GM19238 (cell line): ENCODE measurements around the gene SF3B5.
"Not testable (repeated sequence)": the region's sequence is repeated elsewhere in the genome, so short reads cannot be mapped to it uniquely, and the experiment has no call there.

Experiments used
- DNase-seq: peaks from one replicate; pipeline ENCODE4 v3.0.0; 2011; ENCODE audit warnings: low spot score; ENCODE audit not compliant: insufficient read length

The SF3B5 gene

DNA sequence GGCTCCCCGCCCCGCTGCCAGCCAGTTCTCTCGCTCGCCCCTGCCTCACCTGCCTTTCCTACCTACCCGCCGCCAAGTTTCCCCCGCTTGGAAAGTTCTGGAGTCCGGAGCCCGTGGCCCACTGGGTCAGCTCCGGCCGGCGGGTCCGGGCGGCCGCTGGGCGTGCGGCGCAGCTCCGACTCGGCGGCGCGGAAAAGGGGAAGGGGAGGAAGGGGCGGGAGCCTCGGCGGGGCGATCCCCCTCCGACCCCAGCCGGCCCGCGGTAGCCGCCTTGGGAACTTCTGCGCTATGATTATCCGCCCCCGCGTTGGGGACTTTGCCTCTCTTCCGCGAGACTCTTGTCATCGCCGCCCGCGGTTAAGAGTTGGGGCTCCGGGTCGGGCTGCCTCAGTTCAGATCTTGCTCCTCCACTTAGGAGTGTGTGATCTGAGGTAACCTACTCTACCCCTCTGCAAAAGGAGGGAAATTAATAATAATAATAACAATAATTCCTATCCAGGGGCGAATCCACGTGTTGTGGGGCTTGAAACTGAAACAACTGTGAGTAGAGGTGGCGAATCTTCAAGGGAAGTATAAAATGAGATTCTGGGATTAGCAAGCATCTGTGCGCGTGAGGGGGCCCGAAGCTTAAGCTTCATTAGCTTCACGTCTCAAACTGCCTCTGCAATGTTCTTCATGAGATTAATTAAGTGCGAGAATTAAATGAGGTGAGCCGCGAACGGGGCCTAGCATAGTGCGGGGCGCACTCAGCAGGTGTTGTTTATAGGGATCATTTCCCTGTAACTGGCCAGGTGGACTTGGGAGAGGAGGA is 30.8 kb downstream of the SF3B5 start:
- no peak for DNase-seq

GRCh38 chr6:144063744-144064401 is 31.5 kb downstream of the SF3B5 start:
- peak; percentile 80 for DNase-seq

GRCh38 chr6:144063246-144063743 is 32.1 kb downstream of the SF3B5 start:
- DNase-seq = no peak

DNA sequence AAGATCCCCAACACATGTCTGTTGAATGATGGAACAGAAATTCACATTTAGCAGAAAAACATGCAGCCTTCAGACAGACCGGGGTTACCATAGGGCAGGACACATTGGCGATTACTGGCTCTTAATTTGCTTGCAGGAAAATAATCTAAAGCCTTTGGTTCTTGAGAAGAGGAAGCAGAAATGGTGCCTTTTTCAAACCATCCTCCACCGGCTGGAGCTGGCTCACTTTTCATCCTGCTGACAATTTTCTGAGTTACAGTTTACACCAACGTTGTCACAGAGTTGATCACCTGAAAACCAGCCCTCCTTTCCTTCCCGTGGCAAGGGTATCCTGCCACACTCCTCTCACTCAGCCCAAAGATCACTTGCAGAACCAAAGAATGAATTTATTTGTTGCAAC is 32.6 kb downstream of the SF3B5 start:
- DNase-seq = no peak

DNA sequence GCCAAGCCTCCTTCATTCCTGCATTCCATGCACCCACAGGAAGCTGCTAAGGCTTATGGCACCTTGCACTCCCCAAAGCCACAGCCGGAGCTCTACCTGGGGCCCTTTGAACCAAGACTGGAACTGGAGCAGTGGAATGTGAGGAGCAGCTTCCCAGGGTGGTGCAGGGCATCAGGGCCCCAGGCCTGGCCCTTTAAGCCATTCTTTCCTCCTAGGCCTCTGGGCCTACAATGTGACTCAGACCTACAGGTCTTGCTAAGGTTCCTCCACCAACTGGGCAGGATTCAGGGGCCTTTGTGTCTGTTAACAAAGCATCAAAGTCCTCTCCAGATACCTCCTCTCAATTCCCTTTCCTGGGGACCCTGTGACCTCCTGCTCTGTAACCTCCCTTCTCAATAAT is 36.2 kb downstream of the SF3B5 start:
- DNase-seq = no peak

- no peak for DNase-seq
These were observed 40.0 kb downstream of the SF3B5 start for GRCh38 chr6:144055121-144055931.

DNA sequence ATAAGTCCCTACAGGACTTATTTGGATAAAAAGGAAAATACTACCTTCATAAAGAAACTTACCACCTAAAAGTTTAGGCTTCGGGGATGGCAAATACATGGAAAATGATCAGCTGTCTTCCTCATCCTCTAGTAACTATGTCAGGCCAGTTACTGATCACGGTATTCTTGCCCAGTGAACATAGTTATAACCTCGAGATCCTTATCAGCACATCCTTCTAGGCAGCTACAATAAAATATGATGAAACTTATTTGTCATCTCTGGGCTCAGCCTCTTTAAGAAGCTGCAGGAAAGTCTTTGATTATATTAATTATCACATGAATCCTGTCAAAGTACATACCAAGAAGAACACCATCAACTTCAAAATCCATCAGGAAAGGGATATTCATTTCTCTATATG is 41.8 kb downstream of the SF3B5 start:
- DNase-seq = no peak

- DNase-seq = no peak
These were observed 42.9 kb downstream of the SF3B5 start for GRCh38 chr6:144052488-144052887.

DNA sequence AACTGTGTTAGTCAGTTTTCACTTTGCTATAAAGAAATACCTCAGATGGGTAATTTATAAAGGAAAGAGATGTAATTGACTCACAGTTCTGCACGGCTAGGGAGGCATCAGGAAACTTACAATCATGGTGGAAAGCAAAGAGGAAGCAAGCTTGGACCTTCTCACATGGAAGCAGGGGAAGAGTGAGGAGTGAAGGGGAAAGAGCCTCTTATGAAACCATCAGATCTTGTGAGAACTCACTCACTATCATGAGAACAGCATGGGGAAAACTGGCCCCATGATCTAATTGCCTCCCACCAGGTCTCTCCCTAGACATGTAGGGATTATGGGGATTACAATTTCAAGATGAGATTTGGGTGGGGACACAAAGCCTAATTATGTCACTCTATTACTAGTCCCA is 46.0 kb downstream of the SF3B5 start:
- no peak for DNase-seq

GRCh38 chr6:144047688-144048087 is 47.7 kb downstream of the SF3B5 start:
- DNase-seq = no peak

DNA sequence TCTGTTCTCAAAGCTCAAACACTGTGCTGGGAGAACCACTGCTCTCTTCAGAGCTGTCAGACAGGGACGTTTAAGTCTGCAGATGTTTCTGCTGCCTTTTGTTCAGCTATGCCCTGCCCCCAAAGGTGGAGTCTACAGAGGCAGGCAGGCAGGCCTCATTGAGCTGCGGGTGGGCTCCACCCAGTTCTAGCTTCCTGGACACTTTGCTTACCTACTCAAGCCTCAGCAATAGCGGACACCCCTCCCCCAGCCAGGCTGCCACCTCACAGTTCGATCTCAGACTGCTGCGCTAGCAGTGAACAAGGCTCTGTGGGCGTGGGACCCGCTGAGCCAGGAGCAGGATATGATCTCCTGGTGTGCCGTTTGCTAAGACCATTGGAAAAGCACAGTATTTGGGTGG is 48.7 kb downstream of the SF3B5 start:
- DNase-seq = not testable (repeated sequence)

DNA sequence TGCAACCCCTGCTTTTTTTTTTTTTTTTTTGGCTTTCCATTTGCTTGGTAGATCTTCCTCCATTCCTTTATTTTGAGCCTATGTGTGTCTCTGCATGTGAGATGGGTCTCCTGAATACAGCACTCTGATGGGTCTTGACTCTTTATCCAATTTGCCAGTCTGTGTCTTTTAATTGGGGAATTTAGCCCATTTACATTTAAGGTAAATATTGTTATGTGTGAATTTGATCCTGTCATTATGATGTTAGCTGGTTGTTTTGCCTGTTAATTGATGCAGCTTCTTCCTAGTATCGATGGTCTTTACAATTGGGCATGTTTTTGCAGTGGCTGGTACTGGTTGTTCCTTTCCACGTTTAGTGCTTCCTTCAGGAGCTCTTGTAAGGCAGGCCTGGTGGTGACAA is 50.4 kb downstream of the SF3B5 start:
- DNase-seq = not testable (repeated sequence)
